Esophagus muscularis mucosa (tissue), 4 donors: ENCODE measurements around the gene MYL1.

Experiments
- EP300 ChIP-seq: sonication (generic); formaldehyde crosslinking; IDR thresholded peaks from one replicate; pipeline ENCODE4 v1.6.1; 2017; ENCODE audit warnings: antibody characterized with exemption
- POLR2A ChIP-seq: fragments of 450-650 bp; IDR thresholded peaks from one replicate; pipeline ENCODE4 v1.6.1; 2017; ENCODE audit warnings: antibody characterized with exemption, moderate library complexity, mild to moderate bottlenecking, low read depth
- POLR2AphosphoS5 ChIP-seq, 2 donors: sonication (generic); formaldehyde crosslinking; IDR thresholded peaks; one replicate each; pipeline ENCODE4 v1.6.1; 2017; ENCODE audit warnings: antibody characterized with exemption in 2 of 2
- TF ChIP-seq, protein P1 (sequence below), 3 experiments: fragments of 200-600 bp in 2 of 3; fragments of 450-650 bp in 1 of 3; sonication (generic) in 2 of 3; IDR thresholded peaks; one replicate each; pipeline ENCODE4 v1.5.1; 2017 to 2019; ENCODE audit warnings: antibody characterized with exemption in 3 of 3, mild to moderate bottlenecking in 2 of 3, moderate library complexity in 1 of 3

- TF ChIP-seq, protein P1, sequence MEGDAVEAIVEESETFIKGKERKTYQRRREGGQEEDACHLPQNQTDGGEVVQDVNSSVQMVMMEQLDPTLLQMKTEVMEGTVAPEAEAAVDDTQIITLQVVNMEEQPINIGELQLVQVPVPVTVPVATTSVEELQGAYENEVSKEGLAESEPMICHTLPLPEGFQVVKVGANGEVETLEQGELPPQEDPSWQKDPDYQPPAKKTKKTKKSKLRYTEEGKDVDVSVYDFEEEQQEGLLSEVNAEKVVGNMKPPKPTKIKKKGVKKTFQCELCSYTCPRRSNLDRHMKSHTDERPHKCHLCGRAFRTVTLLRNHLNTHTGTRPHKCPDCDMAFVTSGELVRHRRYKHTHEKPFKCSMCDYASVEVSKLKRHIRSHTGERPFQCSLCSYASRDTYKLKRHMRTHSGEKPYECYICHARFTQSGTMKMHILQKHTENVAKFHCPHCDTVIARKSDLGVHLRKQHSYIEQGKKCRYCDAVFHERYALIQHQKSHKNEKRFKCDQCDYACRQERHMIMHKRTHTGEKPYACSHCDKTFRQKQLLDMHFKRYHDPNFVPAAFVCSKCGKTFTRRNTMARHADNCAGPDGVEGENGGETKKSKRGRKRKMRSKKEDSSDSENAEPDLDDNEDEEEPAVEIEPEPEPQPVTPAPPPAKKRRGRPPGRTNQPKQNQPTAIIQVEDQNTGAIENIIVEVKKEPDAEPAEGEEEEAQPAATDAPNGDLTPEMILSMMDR (IDR thresholded peaks at IDR 0.05): no peak
- no peak for TF ChIP-seq EP300
- TF ChIP-seq POLR2AphosphoS5 (IDR thresholded peaks at IDR 0.05): no peak
- no peak for TF ChIP-seq POLR2A
These were observed 3.5 kb upstream of the MYL1 start for GRCh38 chr2:210318486-210318885.
